HepG2 (cell line): ENCODE data around the gene HDAC5. TPM values are rescaled to one million over a fixed set of nuclear protein-coding genes. Genes with fewer than 3 reads are reported as not detected.

ENCODE experiments used
- ATAC-seq: fragments of 200-7000 bp; cut with Tn5 transposase; 3 replicates; pipeline ENCODE4 v1.9.1; 2020; ENCODE audit warnings: mild to moderate bottlenecking, moderate library complexity
- BruUV-seq: library from RNA; stranded (reverse); fragments of 400-500 nt; replicated peaks from 2 replicates; lab custom pipeline; 2021; lab: Mats Ljungman, UMichigan
- CTCF ChIA-PET: fragments of 300-600 bp; formaldehyde crosslinking; extraction: SDS; loops from one replicate; lab custom pipeline; 2021; ENCODE audit warnings: low total read pairs, inconsistent platforms, low intra/inter-chr PET ratio; lab: Yijun Ruan, JAX
- POLR2A ChIA-PET: fragments of 350-600 bp; sonication (Branson Sonifier 250); formaldehyde crosslinking; loops from one replicate; lab custom pipeline; 2020; ENCODE audit warnings: antibody characterized with exemption, inconsistent platforms; lab: Yijun Ruan, JAX
- DNase-seq: peaks from one replicate; pipeline ENCODE4 v3.0.0-alpha.2; 2015; ENCODE audit warnings: low spot score
- FAIRE-seq: peaks from 3 replicates; lab custom pipeline; 2011; peaks lifted over from hg19 to GRCh38; lab: Jason Lieb, UNC
- H2AFZ ChIP-seq: one replicate; pipeline ENCODE4 v1.6.1; 2011; ENCODE audit warnings: low read length, inconsistent platforms
- H3K27ac ChIP-seq: fragments of 300-600 bp; 3 replicates; pipeline ENCODE4 v1.8.0; 2011; ENCODE audit warnings: mixed run types, mild to moderate bottlenecking, mixed read lengths, low read length, inconsistent platforms; ENCODE audit not compliant: insufficient read depth; ENCODE audit errors: extremely low read length
- H3K27me3 ChIP-seq, 2 experiments: fragments of 200-600 bp in 1 of 2; 2 replicates in 1 of 2; 3 replicates in 1 of 2; pipeline versions ENCODE4 v1.6.0 to v1.8.0; 2011; ENCODE audit warnings: low read length in 2 of 2, mild to moderate bottlenecking in 2 of 2, moderate library complexity in 2 of 2, inconsistent platforms in 1 of 2; ENCODE audit not compliant: insufficient read depth in 2 of 2, control insufficient read depth in 1 of 2
- H3K36me3 ChIP-seq, 2 experiments: fragments of 200-600 bp in 1 of 2; replicated peaks in 1 of 2; 2 replicates in 1 of 2; 3 replicates in 1 of 2; pipeline versions ENCODE4 v1.5.1 to v1.8.0; 2011; ENCODE audit warnings: low read length in 2 of 2, inconsistent platforms in 1 of 2; ENCODE audit not compliant: insufficient read depth in 2 of 2, control insufficient read depth in 1 of 2
- H3K4me1 ChIP-seq: 2 replicates; pipeline ENCODE4 v1.5.1; 2012; ENCODE audit warnings: low read length, inconsistent platforms; ENCODE audit not compliant: insufficient read depth
- H3K4me2 ChIP-seq: 2 replicates; pipeline ENCODE4 v1.6.0; 2011; ENCODE audit warnings: low read depth, low read length, inconsistent platforms
- H3K4me3 ChIP-seq, 3 experiments: fragments of 200-600 bp in 1 of 3; sonication (generic), shearing (Covaris generic) in 1 of 3; replicated peaks in 1 of 3; 2 replicates each; pipeline ENCODE4 v1.5.1; 2011 to 2016; ENCODE audit warnings: low read length in 3 of 3, inconsistent platforms in 2 of 3, low read depth in 2 of 3, mild to moderate bottlenecking in 2 of 3, control low read depth in 1 of 3, mixed read lengths in 1 of 3; ENCODE audit not compliant: insufficient read depth in 1 of 3
- H3K79me2 ChIP-seq: one replicate; pipeline ENCODE4 v1.6.1; 2011; ENCODE audit warnings: low read length, inconsistent platforms; ENCODE audit not compliant: insufficient read depth
- H3K9ac ChIP-seq: 2 replicates; pipeline ENCODE4 v1.6.0; 2011; ENCODE audit warnings: mild to moderate bottlenecking, low read depth, low read length, inconsistent platforms; ENCODE audit not compliant: insufficient read depth
- H3K9me3 ChIP-seq: 2 replicates; pipeline ENCODE4 v1.5.1; 2012; ENCODE audit warnings: mild to moderate bottlenecking, low read length
- H4K20me1 ChIP-seq: 2 replicates; pipeline ENCODE4 v1.6.0; 2011; ENCODE audit warnings: inconsistent platforms, mild to moderate bottlenecking, low read length, moderate library complexity; ENCODE audit not compliant: insufficient read depth
- ATF5 ChIP-seq: sonication (generic); formaldehyde crosslinking; IDR thresholded peaks from 2 replicates; pipeline ENCODE4 v1.4.0; 2020; ENCODE audit warnings: mild to moderate bottlenecking, low read depth, missing genetic modification reagents
- CSRNP2 ChIP-seq: sonication (generic); formaldehyde crosslinking; conservative IDR thresholded peaks from 2 replicates; pipeline ENCODE4 v1.8.0; 2022; ENCODE audit warnings: low read depth, missing genetic modification reagents
- DNMT1 ChIP-seq: sonication (generic); formaldehyde crosslinking; IDR thresholded peaks from 2 replicates; pipeline ENCODE4 v1.5.1; 2020; ENCODE audit warnings: mild to moderate bottlenecking, missing genetic modification reagents
- FOXA3 ChIP-seq: IDR thresholded peaks from 2 replicates; pipeline ENCODE4 v1.6.1; 2016; ENCODE audit warnings: missing genetic modification reagents, missing compliant biosample characterization
- PHF5A ChIP-seq: IDR thresholded peaks from one replicate; pipeline ENCODE4 v1.6.1; 2018; ENCODE audit warnings: low read depth, missing genetic modification reagents; ENCODE audit not compliant: unreplicated experiment
- TCF7 ChIP-seq: sonication (generic); IDR thresholded peaks from 2 replicates; pipeline ENCODE4 v1.6.1; 2016; ENCODE audit warnings: antibody characterized with exemption, low read depth
- TOPORS ChIP-seq: sonication (generic); formaldehyde crosslinking; IDR thresholded peaks from 2 replicates; pipeline ENCODE4 v1.8.0; 2023; ENCODE audit warnings: mild to moderate bottlenecking, missing genetic modification reagents
- ZNF10 ChIP-seq: sonication (generic); formaldehyde crosslinking; IDR thresholded peaks from 2 replicates; pipeline ENCODE4 v1.4.0; 2020; ENCODE audit warnings: mild to moderate bottlenecking, low read depth, missing genetic modification reagents, borderline replicate concordance
- ZNF761 ChIP-seq: sonication (generic); formaldehyde crosslinking; conservative IDR thresholded peaks from 2 replicates; pipeline ENCODE4 v1.4.0; 2020; ENCODE audit warnings: mild to moderate bottlenecking, missing genetic modification reagents
- ZNF800 ChIP-seq: sonication (generic); formaldehyde crosslinking; IDR thresholded peaks from 2 replicates; pipeline ENCODE4 v1.4.0; 2020; ENCODE audit warnings: missing genetic modification reagents
- ZSCAN20 ChIP-seq: sonication (generic); formaldehyde crosslinking; IDR thresholded peaks from 2 replicates; pipeline ENCODE4 v1.4.0; 2020; ENCODE audit warnings: missing genetic modification reagents, mild to moderate bottlenecking, borderline replicate concordance
- WGBS: methylation state at CpG from one replicate; pipeline ENCODE4 v1.1.6; 2017; ENCODE audit warnings: low lambda C conversion rate; 5-methylcytosine and 5-hydroxymethylcytosine counted together
- in situ Hi-C: cut with HindIII; loops from 2 replicates; pipeline ENCODE4 v1.10.0; 2017; ENCODE audit warnings: low pct_unique_long_range_greater_than_20kb; ENCODE audit not compliant: extremely low pct_ligation_motif_present
- intact Hi-C: fragments of 100-400 bp; cut with micrococcal nuclease; formaldehyde crosslinking; loops from one replicate; pipeline ENCODE4 v1.10.0; 2022; ENCODE audit not compliant: unreplicated experiment
- polyA plus RNA-seq, 8 experiments: library from polyadenylated mRNA; depleted of rRNA in 3 of 8; stranded (reverse) in 7 of 8; unstranded in 1 of 8; fragments of >200 nt; fragmentation: Illumina TruSeq in 4 of 8; extraction: Trizol in 4 of 8; gene quantifications; 2 replicates each; pipeline versions ENCODE4 v1.2.1 to v1.2.3, GENCODE V29; 2011 to 2016; ENCODE audit warnings: low read depth in 4 of 8, missing spikeins in 1 of 8, mixed read lengths in 1 of 8; ENCODE audit not compliant: insufficient read depth in 1 of 8
- total RNA-seq, 5 experiments: library from RNA; depleted of rRNA; stranded (reverse); fragments of >200 nt; fragmentation: Illumina TruSeq; extraction: Trizol; gene quantifications; 2 replicates each; pipeline ENCODE4 v1.2.3, GENCODE V29; 2016; ENCODE audit warnings: low read depth in 1 of 5
- TF ChIP-seq, protein P1 (sequence below): conservative IDR thresholded peaks from 2 replicates; pipeline ENCODE4 v1.6.1; 2018; ENCODE audit warnings: missing genetic modification reagents
- TF ChIP-seq, protein P2 (sequence below): sonication (generic); formaldehyde crosslinking; conservative IDR thresholded peaks from 2 replicates; pipeline ENCODE4 v1.4.0; 2020; ENCODE audit warnings: missing genetic modification reagents
- TF ChIP-seq, protein P3 (sequence below): sonication (generic); formaldehyde crosslinking; IDR thresholded peaks from 2 replicates; pipeline ENCODE4 v1.4.0; 2020; ENCODE audit warnings: missing genetic modification reagents, low read depth, mild to moderate bottlenecking, borderline replicate concordance

Gene HDAC5
- total and polyA plus RNA-seq, 2 of the 13 experiments (the other 11 are each of a cell fraction or from before 2014, with no cell fraction given): 46.4 to 85.4 TPM

DNA sequence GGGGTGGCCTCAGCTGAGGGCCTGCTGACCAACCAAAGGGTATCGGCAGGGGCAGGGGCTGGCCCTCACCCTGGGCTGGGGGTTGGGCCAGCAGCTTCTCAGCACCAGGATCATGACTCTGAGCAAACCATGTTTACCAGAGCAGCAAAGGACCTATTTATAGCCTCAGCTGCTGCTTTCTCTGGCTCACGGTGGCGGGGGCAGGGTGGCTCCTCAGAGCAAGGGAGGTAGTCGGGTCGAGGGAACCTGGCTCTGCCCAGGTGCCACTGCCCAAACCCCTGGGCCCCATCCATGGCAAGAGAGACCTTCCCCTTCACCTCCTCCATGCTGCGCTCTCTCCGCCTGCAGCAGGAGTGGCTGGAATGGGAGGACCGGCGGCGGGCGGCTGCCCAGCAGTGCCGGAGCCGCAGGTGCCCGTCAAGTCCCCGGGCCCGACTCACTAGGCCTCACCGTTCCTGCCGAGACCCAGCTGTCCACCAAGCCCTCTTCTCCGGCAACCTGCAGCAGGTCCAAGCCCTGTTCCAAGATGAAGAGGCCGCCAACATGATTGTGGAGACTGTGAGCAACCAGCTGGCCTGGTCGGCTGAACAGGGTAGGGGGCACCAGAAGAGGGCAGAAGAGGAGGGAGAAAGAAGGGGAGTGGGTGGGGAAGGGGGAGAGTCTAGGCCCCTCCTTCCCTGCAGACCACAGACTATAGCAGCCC is 47.2 kb upstream of the HDAC5 start, which contains the start of gene ASB16:
TSS of gene ASB16 (plus strand) at position 206 of the 703 bp plus-strand sequence. CDS start at position 292, 86 bp downstream.
- H3K27ac ChIP-seq: no peak within 1 kb of the TSS
- no peak within 1 kb of the TSS for H2AFZ ChIP-seq
- in situ Hi-C loops: loop anchor here (5.0 kb wide), 1 partner anchor 228 kb away; the partner anchor contains the start of gene PPY
- H3K4me1 ChIP-seq: peaks cover 41% of the 10 kb centered on the region
- peaks cover 0 to 1% of the 10 kb centered on the region in 2 experiments; a peak in 1 of 5 replicates for H3K36me3 ChIP-seq
- H4K20me1 ChIP-seq: no peaks in the 10 kb centered on the region
- ATAC-seq: peak; percentile 40
- 10% methylated on average over 21 of the region's 21 CpGs for WGBS
- no peak for DNase-seq
- H3K79me2 ChIP-seq: no peaks in the 10 kb centered on the region
- H3K9me3 ChIP-seq: no peaks in the 10 kb centered on the region
- intact Hi-C loops: no loop called here
- H3K27me3 ChIP-seq: no peaks in the 10 kb centered on the region
- ChIA-PET POLR2A (interaction anchor here (1.6 to 2.0 kb wide), 2 partner anchors 13 to 16 kb away, joined by 8 to 13 read pairs; partner anchors contain the start of gene TMUB2), CTCF (no interaction called here)
- peak within 1 kb of the TSS; percentile 84 for H3K4me2 ChIP-seq
- no peak for FAIRE-seq
- BruUV-seq: no TSS peak
- peak within 1 kb of the TSS; percentile 42 to 70 (median 59); a peak in 5 of 6 replicates for H3K4me3 ChIP-seq
- H3K9ac ChIP-seq: peak within 1 kb of the TSS; percentile 29; the same call in 1 of the 2 replicates
- TF ChIP-seq, protein P1, sequence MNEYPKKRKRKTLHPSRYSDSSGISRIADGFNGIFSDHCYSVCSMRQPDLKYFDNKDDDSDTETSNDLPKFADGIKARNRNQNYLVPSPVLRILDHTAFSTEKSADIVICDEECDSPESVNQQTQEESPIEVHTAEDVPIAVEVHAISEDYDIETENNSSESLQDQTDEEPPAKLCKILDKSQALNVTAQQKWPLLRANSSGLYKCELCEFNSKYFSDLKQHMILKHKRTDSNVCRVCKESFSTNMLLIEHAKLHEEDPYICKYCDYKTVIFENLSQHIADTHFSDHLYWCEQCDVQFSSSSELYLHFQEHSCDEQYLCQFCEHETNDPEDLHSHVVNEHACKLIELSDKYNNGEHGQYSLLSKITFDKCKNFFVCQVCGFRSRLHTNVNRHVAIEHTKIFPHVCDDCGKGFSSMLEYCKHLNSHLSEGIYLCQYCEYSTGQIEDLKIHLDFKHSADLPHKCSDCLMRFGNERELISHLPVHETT (CRISPR knock-in tag): no peak
- TF ChIP-seq CSRNP2 (CRISPR knock-in tag) (no peak), FOXA3 (CRISPR knock-in tag) (peak; percentile 72), ZSCAN20 (CRISPR knock-in tag) (no peak), ZNF800 (CRISPR knock-in tag) (no peak), TCF7 (no peak), TOPORS (no peak), ZNF10 (CRISPR knock-in tag) (no peak), DNMT1 (no peak), PHF5A (CRISPR knock-in tag) (no peak), ZNF761 (CRISPR knock-in tag) (no peak), ATF5 (CRISPR knock-in tag) (no peak)
- TF ChIP-seq, protein P2, sequence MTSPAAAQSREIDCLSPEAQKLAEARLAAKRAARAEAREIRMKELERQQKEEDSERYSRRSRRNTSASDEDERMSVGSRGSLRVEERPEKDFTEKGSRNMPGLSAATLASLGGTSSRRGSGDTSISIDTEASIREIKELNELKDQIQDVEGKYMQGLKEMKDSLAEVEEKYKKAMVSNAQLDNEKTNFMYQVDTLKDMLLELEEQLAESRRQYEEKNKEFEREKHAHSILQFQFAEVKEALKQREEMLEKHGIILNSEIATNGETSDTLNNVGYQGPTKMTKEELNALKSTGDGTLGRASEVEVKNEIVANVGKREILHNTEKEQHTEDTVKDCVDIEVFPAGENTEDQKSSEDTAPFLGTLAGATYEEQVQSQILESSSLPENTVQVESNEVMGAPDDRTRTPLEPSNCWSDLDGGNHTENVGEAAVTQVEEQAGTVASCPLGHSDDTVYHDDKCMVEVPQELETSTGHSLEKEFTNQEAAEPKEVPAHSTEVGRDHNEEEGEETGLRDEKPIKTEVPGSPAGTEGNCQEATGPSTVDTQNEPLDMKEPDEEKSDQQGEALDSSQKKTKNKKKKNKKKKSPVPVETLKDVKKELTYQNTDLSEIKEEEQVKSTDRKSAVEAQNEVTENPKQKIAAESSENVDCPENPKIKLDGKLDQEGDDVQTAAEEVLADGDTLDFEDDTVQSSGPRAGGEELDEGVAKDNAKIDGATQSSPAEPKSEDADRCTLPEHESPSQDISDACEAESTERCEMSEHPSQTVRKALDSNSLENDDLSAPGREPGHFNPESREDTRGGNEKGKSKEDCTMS (CRISPR knock-in tag): no peak
- TF ChIP-seq, protein P3, sequence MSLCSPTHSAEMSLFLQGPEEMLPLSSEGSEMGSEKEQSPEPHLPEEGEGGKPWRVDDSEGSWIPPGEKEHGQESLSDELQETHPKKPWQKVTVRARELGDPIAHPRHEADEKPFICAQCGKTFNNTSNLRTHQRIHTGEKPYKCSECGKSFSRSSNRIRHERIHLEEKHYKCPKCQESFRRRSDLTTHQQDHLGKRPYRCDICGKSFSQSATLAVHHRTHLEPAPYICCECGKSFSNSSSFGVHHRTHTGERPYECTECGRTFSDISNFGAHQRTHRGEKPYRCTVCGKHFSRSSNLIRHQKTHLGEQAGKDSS (CRISPR knock-in tag): no peak; the same call in 1 of the 2 replicates
